Smooth muscle cell (in vitro differentiated cells): ENCODE data around the gene CD93. TPM values are rescaled to one million over a fixed set of nuclear protein-coding genes. Genes with fewer than 3 reads are reported as not detected.

Source experiments
- DNase-seq: peaks from one replicate; lab custom pipeline; 2025; ENCODE audit not compliant: unreplicated experiment; lab: John Stamatoyannopoulos, UW
- H2AFZ ChIP-seq: fragments of 200-600 bp; sonication (generic); 2 replicates; pipeline ENCODE4 v1.6.0; 2016; ENCODE audit warnings: antibody characterized with exemption, low read depth, mild to moderate bottlenecking
- H3F3A ChIP-seq: fragments of 200-600 bp; sonication (generic); 2 replicates; pipeline ENCODE4 v1.6.0; 2017; ENCODE audit warnings: antibody characterized with exemption, low read depth
- H3K27ac ChIP-seq: fragments of 200-600 bp; sonication (generic); 2 replicates; pipeline ENCODE4 v1.5.1; 2016; ENCODE audit warnings: low read depth, mild to moderate bottlenecking
- H3K27me3 ChIP-seq: fragments of 200-600 bp; sonication (generic); 2 replicates; pipeline ENCODE4 v1.6.1; 2016; ENCODE audit warnings: low read depth, mild to moderate bottlenecking
- H3K36me3 ChIP-seq: fragments of 200-600 bp; sonication (generic); 2 replicates; pipeline ENCODE4 v1.5.1; 2016; ENCODE audit warnings: low read depth
- H3K4me1 ChIP-seq: fragments of 200-600 bp; sonication (generic); 2 replicates; pipeline ENCODE4 v1.5.1; 2016; ENCODE audit warnings: low read depth
- H3K4me2 ChIP-seq: fragments of 200-600 bp; sonication (generic); 2 replicates; pipeline ENCODE4 v1.6.0; 2016; ENCODE audit warnings: mild to moderate bottlenecking
- H3K4me3 ChIP-seq: fragments of 200-600 bp; sonication (generic); 2 replicates; pipeline ENCODE4 v1.5.1; 2016; ENCODE audit warnings: mild to moderate bottlenecking
- H3K79me2 ChIP-seq: fragments of 200-600 bp; sonication (generic); 2 replicates; pipeline ENCODE4 v1.6.0; 2016; ENCODE audit warnings: low read depth, mild to moderate bottlenecking
- H3K9ac ChIP-seq: fragments of 200-600 bp; sonication (generic); 2 replicates; pipeline ENCODE4 v1.6.0; 2016; ENCODE audit warnings: low read depth
- H3K9me3 ChIP-seq: fragments of 200-600 bp; sonication (generic); replicated peaks from 2 replicates; pipeline ENCODE4 v1.5.1; 2016; ENCODE audit warnings: low read depth
- H4K20me1 ChIP-seq: fragments of 200-600 bp; sonication (generic); 2 replicates; pipeline ENCODE4 v1.6.0; 2016; ENCODE audit warnings: low read depth
- WGBS: methylation state at CpG from one replicate; pipeline ENCODE4 v1.1.7; 2016; ENCODE audit warnings: low lambda C conversion rate; 5-methylcytosine and 5-hydroxymethylcytosine counted together
- polyA plus RNA-seq: library from polyadenylated mRNA; unstranded; fragments of >200 nt; fragmentation: Nextera tagmentation; extraction: Ambion mirVana; gene quantifications from 2 replicates; pipeline ENCODE4 v1.2.1, GENCODE V29; 2016
- total RNA-seq: library from RNA; depleted of rRNA; stranded (reverse); fragments of >200 nt; gene quantifications from 2 replicates; pipeline ENCODE4 v1.2.3, GENCODE V29; 2014
- TF ChIP-seq, protein P1 (sequence below): fragments of 200-600 bp; sonication (generic); IDR thresholded peaks from 2 replicates; pipeline ENCODE4 v1.5.1; 2017; ENCODE audit warnings: borderline replicate concordance, mild to moderate bottlenecking, antibody characterized with exemption; ENCODE audit not compliant: insufficient read depth, poor library complexity, severe bottlenecking

CD93 gene
- total and polyA plus RNA-seq, 2 experiments from 2014 or later, result not detected

DNA sequence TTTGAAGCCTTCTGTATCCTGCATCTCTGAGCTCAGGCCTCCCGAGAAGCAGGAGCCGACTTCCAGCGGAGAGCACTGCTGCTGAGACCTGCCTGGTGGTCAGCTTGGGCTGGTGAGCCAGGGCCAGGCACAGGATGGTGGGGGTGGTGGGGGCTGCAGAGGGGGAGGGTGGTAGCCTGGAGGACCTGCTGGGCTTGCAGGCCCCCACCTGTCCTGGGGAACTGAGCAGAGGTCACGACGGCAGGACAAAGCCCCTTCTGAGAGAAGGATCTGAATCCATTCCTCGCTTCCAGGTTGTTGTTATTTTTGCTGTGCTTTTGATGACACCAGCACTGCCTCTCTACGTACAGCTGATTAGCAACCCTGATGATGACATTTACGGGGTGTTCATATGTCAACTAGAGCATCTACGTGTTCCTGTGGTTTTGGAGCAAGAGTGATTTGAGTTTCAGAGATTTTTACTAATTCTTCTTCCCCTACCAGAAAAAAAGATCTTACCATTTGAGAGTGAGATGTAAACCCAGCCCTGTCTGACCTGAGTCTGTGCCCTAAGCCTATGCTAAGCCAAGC lies 35.7 kb upstream of the CD93 start:
- Histone ChIP-seq H3K9ac (no peak overlapping the region), H3K4me1 (no peaks in the 10 kb centered on the region), H4K20me1 (no peaks in the 10 kb centered on the region), H3K36me3 (no peaks in the 10 kb centered on the region), H3K27ac (no peak overlapping the region), H3K9me3 (no peaks in the 10 kb centered on the region), H3F3A (no peaks in the 10 kb centered on the region), H2AFZ (no peak overlapping the region), H3K79me2 (no peaks in the 10 kb centered on the region), H3K27me3 (no peaks in the 10 kb centered on the region), H3K4me3 (no peak overlapping the region), H3K4me2 (no peak overlapping the region)
- TF ChIP-seq, protein P1, sequence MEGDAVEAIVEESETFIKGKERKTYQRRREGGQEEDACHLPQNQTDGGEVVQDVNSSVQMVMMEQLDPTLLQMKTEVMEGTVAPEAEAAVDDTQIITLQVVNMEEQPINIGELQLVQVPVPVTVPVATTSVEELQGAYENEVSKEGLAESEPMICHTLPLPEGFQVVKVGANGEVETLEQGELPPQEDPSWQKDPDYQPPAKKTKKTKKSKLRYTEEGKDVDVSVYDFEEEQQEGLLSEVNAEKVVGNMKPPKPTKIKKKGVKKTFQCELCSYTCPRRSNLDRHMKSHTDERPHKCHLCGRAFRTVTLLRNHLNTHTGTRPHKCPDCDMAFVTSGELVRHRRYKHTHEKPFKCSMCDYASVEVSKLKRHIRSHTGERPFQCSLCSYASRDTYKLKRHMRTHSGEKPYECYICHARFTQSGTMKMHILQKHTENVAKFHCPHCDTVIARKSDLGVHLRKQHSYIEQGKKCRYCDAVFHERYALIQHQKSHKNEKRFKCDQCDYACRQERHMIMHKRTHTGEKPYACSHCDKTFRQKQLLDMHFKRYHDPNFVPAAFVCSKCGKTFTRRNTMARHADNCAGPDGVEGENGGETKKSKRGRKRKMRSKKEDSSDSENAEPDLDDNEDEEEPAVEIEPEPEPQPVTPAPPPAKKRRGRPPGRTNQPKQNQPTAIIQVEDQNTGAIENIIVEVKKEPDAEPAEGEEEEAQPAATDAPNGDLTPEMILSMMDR, result no peak
- WGBS, result 53% methylated on average over 9 of the region's 9 CpGs
- no peak for DNase-seq

DNA sequence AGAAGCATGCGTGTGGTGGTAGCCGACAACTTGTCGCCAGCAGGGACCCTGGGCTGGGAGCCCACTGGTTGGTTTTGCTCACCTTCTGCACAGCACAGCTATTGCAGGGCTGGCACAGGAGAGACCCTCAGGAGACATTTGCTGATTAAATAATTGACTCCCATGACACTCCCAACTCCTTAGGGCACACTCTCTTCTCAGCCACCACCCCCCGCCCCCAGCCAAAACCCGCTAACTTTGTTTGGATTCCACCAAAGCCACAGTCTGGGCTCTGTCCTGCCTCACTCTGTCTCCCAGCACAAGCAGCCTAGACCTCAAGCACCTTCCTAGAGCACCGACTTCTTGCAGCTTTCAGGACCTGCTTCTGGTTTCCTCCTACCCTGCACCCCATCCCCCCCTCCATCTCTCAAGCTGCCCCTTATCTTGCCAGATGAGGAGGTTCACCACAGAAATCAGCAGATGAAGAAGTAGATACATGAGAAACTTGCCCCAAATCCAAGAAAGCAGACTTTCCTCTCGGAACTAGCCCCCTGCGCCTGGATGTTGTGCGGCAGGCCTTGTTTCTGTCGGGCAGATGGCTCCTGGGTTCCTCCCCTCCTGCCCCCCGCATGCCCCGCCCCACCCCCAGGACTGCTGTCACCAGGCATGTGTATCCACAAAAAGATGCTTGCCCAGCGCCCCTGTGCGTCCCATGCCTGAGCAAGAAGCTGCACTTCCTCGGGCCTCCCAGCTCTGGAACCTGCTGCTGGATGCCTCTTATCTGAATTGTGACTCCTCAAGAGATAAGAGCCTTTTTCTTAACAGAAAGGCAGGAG lies 35.0 kb upstream of the CD93 start:
- no peaks in the 10 kb centered on the region for H4K20me1 ChIP-seq
- no peak overlapping the region for H3K27ac ChIP-seq
- H3K4me2 ChIP-seq, result peak overlapping the region; percentile 44
- H3F3A ChIP-seq, result no peaks in the 10 kb centered on the region
- no peak for DNase-seq
- H3K27me3 ChIP-seq, result no peaks in the 10 kb centered on the region
- TF ChIP-seq, protein P1, result no peak
- H3K36me3 ChIP-seq, result no peaks in the 10 kb centered on the region
- H3K79me2 ChIP-seq, result no peaks in the 10 kb centered on the region
- no peaks in the 10 kb centered on the region for H3K4me1 ChIP-seq
- 73% methylated on average over 15 of the region's 15 CpGs for WGBS
- H3K9ac ChIP-seq, result no peak overlapping the region
- no peaks in the 10 kb centered on the region for H3K9me3 ChIP-seq
- no peak overlapping the region for H3K4me3 ChIP-seq
- no peak overlapping the region for H2AFZ ChIP-seq

DNA sequence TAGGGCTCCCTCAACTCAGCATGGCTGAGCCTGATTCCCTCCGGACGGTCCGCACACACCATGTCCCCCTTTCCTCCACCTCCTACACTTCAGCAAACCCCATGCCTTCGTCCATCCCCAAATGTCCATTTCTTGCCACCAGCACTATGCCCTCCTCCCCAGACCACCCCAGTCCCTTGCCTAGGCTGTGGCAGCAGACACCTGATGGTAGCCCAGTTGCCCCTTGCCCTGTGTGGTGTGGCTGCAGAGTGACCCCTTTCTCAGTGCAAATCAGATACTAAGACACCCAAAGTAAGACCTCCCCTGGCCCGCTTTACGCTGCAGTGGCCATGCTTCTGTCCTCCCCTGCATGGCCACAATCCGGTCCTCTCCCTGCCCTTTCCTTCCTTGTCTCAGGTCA lies 34.1 kb upstream of the CD93 start:
- Histone ChIP-seq H3K9ac (no peak overlapping the region), H3K9me3 (no peaks in the 10 kb centered on the region), H3F3A (no peaks in the 10 kb centered on the region), H3K27me3 (no peaks in the 10 kb centered on the region), H3K4me3 (no peak overlapping the region), H3K79me2 (no peaks in the 10 kb centered on the region), H4K20me1 (no peaks in the 10 kb centered on the region), H3K4me2 (no peak overlapping the region), H2AFZ (no peak overlapping the region), H3K27ac (no peak overlapping the region), H3K36me3 (no peaks in the 10 kb centered on the region), H3K4me1 (no peaks in the 10 kb centered on the region)
- WGBS, result 84% methylated on average over 7 of the region's 7 CpGs
- no peak for DNase-seq
- TF ChIP-seq, protein P1, result no peak
